IPS-NIHi7 (cell line): ENCODE measurements around the gene TNMD.
A peak's percentile ranks its signal among the peaks of the same experiment; 100 is the strongest.

Experiments
- DNase-seq: peaks from one replicate; pipeline ENCODE4 v3.0.0; 2012; ENCODE audit warnings: mixed read lengths; ENCODE audit errors: extremely low spot score

The TNMD gene

GRCh38 chrX:100643956-100644860 is 59.5 kb downstream of the TNMD start, which contains the start of gene SRPX2:
Gene SRPX2, plus strand, starts transcription at chrX:100644199. Its CDS starts 2,124 bp downstream, at chrX:100646323.
- no peak for DNase-seq

GRCh38 chrX:100645106-100645505 is 60.4 kb downstream of the TNMD start:
- DNase-seq = no peak

GRCh38 chrX:100647095-100647494 is 62.4 kb downstream of the TNMD start:
- no peak for DNase-seq

GRCh38 chrX:100647739-100648138 is 63.0 kb downstream of the TNMD start:
- DNase-seq = no peak

GRCh38 chrX:100648458-100649417 is 64.0 kb downstream of the TNMD start:
- DNase-seq = peak; percentile 44
